GM23338 (cell line): ENCODE data around the gene GOT2. TPM values are rescaled to one million over a fixed set of nuclear protein-coding genes. Genes with fewer than 3 reads are reported as not detected.

Experiments used
- ATAC-seq: fragments of 200-7000 bp; cut with Tn5 transposase; 3 replicates; pipeline ENCODE4 v1.9.1; 2020
- DNase-seq: peaks from one replicate; pipeline ENCODE4 v3.0.0-alpha.2; 2015; ENCODE audit warnings: low spot score
- H2AFZ ChIP-seq: fragments of 200-600 bp; sonication (generic); 2 replicates; pipeline ENCODE4 v1.8.0; 2016; ENCODE audit warnings: antibody characterized with exemption, mild to moderate bottlenecking, moderate library complexity
- H3F3A ChIP-seq: fragments of 200-600 bp; sonication (generic); replicated peaks from 2 replicates; pipeline ENCODE4 v1.8.0; 2017; ENCODE audit warnings: antibody characterized with exemption, mixed run types, low read depth
- H3K27ac ChIP-seq: fragments of 200-600 bp; sonication (generic); 2 replicates; pipeline ENCODE4 v1.6.1; 2016; ENCODE audit warnings: low read depth
- H3K27me3 ChIP-seq: fragments of 200-600 bp; sonication (generic); 2 replicates; pipeline ENCODE4 v1.8.0; 2016; ENCODE audit warnings: mild to moderate bottlenecking, mixed run types, moderate library complexity; ENCODE audit not compliant: insufficient read depth
- H3K36me3 ChIP-seq: fragments of 200-600 bp; sonication (generic); 2 replicates; pipeline ENCODE4 v1.8.0; 2016; ENCODE audit warnings: mild to moderate bottlenecking; ENCODE audit not compliant: insufficient read depth
- H3K4me1 ChIP-seq: fragments of 200-600 bp; sonication (generic); 2 replicates; pipeline ENCODE4 v1.8.0; 2016; ENCODE audit warnings: mild to moderate bottlenecking, moderate library complexity; ENCODE audit not compliant: insufficient read depth
- H3K4me2 ChIP-seq: fragments of 200-600 bp; sonication (generic); 2 replicates; pipeline ENCODE4 v1.7.1; 2017; ENCODE audit warnings: mixed run types
- H3K4me3 ChIP-seq: fragments of 200-600 bp; sonication (generic); 2 replicates; pipeline ENCODE4 v1.6.1; 2016; ENCODE audit warnings: mixed run types
- H3K79me2 ChIP-seq: fragments of 200-600 bp; sonication (generic); replicated peaks from 2 replicates; pipeline ENCODE4 v1.8.0; 2017; ENCODE audit warnings: mild to moderate bottlenecking; ENCODE audit not compliant: insufficient read depth
- H3K9me2 ChIP-seq: fragments of 200-600 bp; sonication (generic); 2 replicates; pipeline ENCODE4 v1.8.0; 2017; ENCODE audit not compliant: insufficient read depth
- H4K20me1 ChIP-seq: fragments of 200-600 bp; sonication (generic); replicated peaks from 2 replicates; pipeline ENCODE4 v1.8.0; 2017; ENCODE audit warnings: mild to moderate bottlenecking; ENCODE audit not compliant: insufficient read depth
- H3K27ac Mint-ChIP-seq: 2 replicates; pipeline ENCODE4 v1.8.0; 2020; ENCODE audit warnings: inconsistent platforms, mild to moderate bottlenecking, moderate library complexity, mixed read lengths
- H3K27me3 Mint-ChIP-seq: 3 replicates; pipeline ENCODE4 v1.8.0; 2022; ENCODE audit warnings: low read depth, mild to moderate bottlenecking, moderate library complexity, mixed read lengths, inconsistent platforms; ENCODE audit not compliant: insufficient read depth, poor library complexity
- H3K36me3 Mint-ChIP-seq: 3 replicates; pipeline ENCODE4 v1.8.0; 2021; ENCODE audit warnings: low read depth, mild to moderate bottlenecking, inconsistent platforms, moderate library complexity, mixed read lengths
- H3K4me1 Mint-ChIP-seq: 3 replicates; pipeline ENCODE4 v1.8.0; 2020; ENCODE audit warnings: mild to moderate bottlenecking, inconsistent platforms, mixed read lengths
- H3K4me3 Mint-ChIP-seq: 3 replicates; pipeline ENCODE4 v1.8.0; 2021; ENCODE audit warnings: moderate library complexity, mild to moderate bottlenecking, inconsistent platforms, mixed read lengths
- H3K9me3 Mint-ChIP-seq: 3 replicates; pipeline ENCODE4 v1.8.0; 2020; ENCODE audit warnings: moderate library complexity, mild to moderate bottlenecking, inconsistent platforms, mixed read lengths
- EZH2 ChIP-seq: fragments of 200-600 bp; sonication (generic); IDR thresholded peaks from one replicate; pipeline ENCODE4 v1.8.0; 2017; ENCODE audit warnings: antibody characterized with exemption, mild to moderate bottlenecking, low read depth; ENCODE audit not compliant: unreplicated experiment
- EZH2phosphoT487 ChIP-seq: fragments of 200-600 bp; sonication (generic); IDR thresholded peaks from one replicate; pipeline ENCODE4 v1.8.1; 2018; ENCODE audit warnings: antibody characterized with exemption; ENCODE audit not compliant: unreplicated experiment
- NANOG ChIP-seq: IDR thresholded peaks from 2 replicates; pipeline ENCODE4 v1.6.1; 2016; ENCODE audit warnings: antibody characterized with exemption, borderline replicate concordance
- STAT1 ChIP-seq: IDR thresholded peaks from one replicate; pipeline ENCODE4 v1.6.1; 2016; ENCODE audit warnings: antibody characterized with exemption; ENCODE audit not compliant: unreplicated experiment
- ZNF114 ChIP-seq: fragments of 250-450 bp; sonication (Bioruptor Pico); IDR thresholded peaks from 2 replicates; pipeline ENCODE4 v1.5.0; 2020; ENCODE audit warnings: mild to moderate bottlenecking, moderate library complexity
- ZNF331 ChIP-seq: fragments of 250-450 bp; sonication (Bioruptor Pico); IDR thresholded peaks from 2 replicates; pipeline ENCODE4 v1.5.0; 2020; ENCODE audit warnings: low read depth, mild to moderate bottlenecking, moderate library complexity
- polyA plus RNA-seq: library from polyadenylated mRNA; unstranded; fragments of >200 nt; fragmentation: Nextera tagmentation; extraction: Ambion mirVana; gene quantifications from 2 replicates; pipeline ENCODE4 v1.2.1, GENCODE V29; 2016
- small RNA-seq: library from RNA; depleted of rRNA; stranded (forward); fragments of <200 nt; gene quantifications from one replicate; pipeline ENCODE3, GENCODE V24; 2014; ENCODE audit warnings: low replicate concordance
- total RNA-seq: library from RNA; depleted of rRNA; stranded (reverse); fragments of >200 nt; shearing (Covaris generic); gene quantifications from 2 replicates; pipeline ENCODE4 v1.2.3, GENCODE V29; 2014; rRNA removed
- TF ChIP-seq, protein P1 (sequence below): IDR thresholded peaks from one replicate; pipeline ENCODE4 v1.6.1; 2018; ENCODE audit warnings: antibody characterized with exemption; ENCODE audit not compliant: unreplicated experiment

Gene GOT2
- total and polyA plus RNA-seq, 2 experiments from 2014 or later, result 133 to 205 TPM

DNA sequence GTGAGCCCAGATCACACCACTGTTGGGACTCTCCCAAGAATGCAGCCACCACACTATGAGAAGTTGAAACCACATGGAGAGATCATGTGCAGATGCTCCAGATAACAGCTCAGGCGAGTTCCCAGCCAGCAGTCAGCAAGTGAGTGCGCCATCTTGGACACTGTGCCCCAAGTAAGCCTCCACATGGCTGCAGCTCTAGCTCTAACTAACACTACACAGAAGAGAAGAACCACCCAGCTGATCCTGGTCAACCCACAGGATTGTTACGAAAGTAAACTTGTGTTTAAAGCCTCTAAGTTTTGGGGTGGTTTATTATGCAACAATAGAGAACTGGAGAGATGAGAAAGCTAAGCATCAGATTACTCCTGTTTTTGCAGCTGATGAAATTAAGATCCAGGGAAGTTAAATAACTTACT is 75.3 kb downstream of the GOT2 start:
- Histone ChIP-seq H3K79me2 (no peaks in the 10 kb centered on the region), H2AFZ (no peak overlapping the region), H3K4me2 (no peak overlapping the region), H4K20me1 (no peaks in the 10 kb centered on the region), H3F3A (no peaks in the 10 kb centered on the region), H3K36me3 (no peaks in the 10 kb centered on the region), H3K27ac (no peak overlapping the region), H3K27me3 (no peaks in the 10 kb centered on the region; the same call in 1 of the 2 replicates), H3K4me3 (no peak overlapping the region), H3K4me1 (no peaks in the 10 kb centered on the region), H3K9me2 (no peaks in the 10 kb centered on the region)
- TF ChIP-seq EZH2, result no peak
- no peak for TF ChIP-seq NANOG
- no peak for TF ChIP-seq EZH2phosphoT487
- TF ChIP-seq, protein P1, sequence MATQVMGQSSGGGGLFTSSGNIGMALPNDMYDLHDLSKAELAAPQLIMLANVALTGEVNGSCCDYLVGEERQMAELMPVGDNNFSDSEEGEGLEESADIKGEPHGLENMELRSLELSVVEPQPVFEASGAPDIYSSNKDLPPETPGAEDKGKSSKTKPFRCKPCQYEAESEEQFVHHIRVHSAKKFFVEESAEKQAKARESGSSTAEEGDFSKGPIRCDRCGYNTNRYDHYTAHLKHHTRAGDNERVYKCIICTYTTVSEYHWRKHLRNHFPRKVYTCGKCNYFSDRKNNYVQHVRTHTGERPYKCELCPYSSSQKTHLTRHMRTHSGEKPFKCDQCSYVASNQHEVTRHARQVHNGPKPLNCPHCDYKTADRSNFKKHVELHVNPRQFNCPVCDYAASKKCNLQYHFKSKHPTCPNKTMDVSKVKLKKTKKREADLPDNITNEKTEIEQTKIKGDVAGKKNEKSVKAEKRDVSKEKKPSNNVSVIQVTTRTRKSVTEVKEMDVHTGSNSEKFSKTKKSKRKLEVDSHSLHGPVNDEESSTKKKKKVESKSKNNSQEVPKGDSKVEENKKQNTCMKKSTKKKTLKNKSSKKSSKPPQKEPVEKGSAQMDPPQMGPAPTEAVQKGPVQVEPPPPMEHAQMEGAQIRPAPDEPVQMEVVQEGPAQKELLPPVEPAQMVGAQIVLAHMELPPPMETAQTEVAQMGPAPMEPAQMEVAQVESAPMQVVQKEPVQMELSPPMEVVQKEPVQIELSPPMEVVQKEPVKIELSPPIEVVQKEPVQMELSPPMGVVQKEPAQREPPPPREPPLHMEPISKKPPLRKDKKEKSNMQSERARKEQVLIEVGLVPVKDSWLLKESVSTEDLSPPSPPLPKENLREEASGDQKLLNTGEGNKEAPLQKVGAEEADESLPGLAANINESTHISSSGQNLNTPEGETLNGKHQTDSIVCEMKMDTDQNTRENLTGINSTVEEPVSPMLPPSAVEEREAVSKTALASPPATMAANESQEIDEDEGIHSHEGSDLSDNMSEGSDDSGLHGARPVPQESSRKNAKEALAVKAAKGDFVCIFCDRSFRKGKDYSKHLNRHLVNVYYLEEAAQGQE, result no peak
- TF ChIP-seq ZNF114 (CRISPR knock-in tag), result no peak
- no peak for TF ChIP-seq STAT1
- TF ChIP-seq ZNF331 (CRISPR knock-in tag), result no peak
- H3K4me1 Mint-ChIP-seq, result peaks cover 2% of the 10 kb centered on the region; the same call in 1 of the 3 replicates
- no peak for DNase-seq
- no peaks in the 10 kb centered on the region for H3K9me3 Mint-ChIP-seq
- H3K4me3 Mint-ChIP-seq, result no peak overlapping the region
- H3K27ac Mint-ChIP-seq, result no peak overlapping the region
- no peak for ATAC-seq
- H3K27me3 Mint-ChIP-seq, result no peaks in the 10 kb centered on the region
- H3K36me3 Mint-ChIP-seq, result no peaks in the 10 kb centered on the region

Small RNAs within 50 kb of the gene (small RNA-seq; reads per million reads assigned to genes)
- gene RN7SL143P (not detected), gene RNU6-1155P (not detected)

Other genes starting within 250 kb of the GOT2 start
- 29.8 and 32.1 TPM in 2 replicates for gene NDRG4, start 234.2 kb downstream of the GOT2 start, total RNA-seq
- gene NDRG4, start 234.2 kb downstream of the GOT2 start, polyA plus RNA-seq, result 16.3 TPM in 2 replicates
- gene SETD6, start 218.8 kb downstream of the GOT2 start, total RNA-seq, result 54.0 and 61.3 TPM in 2 replicates
- 33.7 and 39.7 TPM in 2 replicates for gene SETD6, start 218.8 kb downstream of the GOT2 start, polyA plus RNA-seq
- 298 and 319 TPM in 2 replicates for gene CNOT1, start 104.5 kb downstream of the GOT2 start, total RNA-seq
- gene CNOT1, start 104.5 kb downstream of the GOT2 start, polyA plus RNA-seq, result 46.4 and 59.2 TPM in 2 replicates
- 22.9 and 27.8 TPM in 2 replicates for gene SLC38A7, start 49.5 kb downstream of the GOT2 start, total RNA-seq
- gene SLC38A7, start 49.5 kb downstream of the GOT2 start, polyA plus RNA-seq, result 13.6 and 13.9 TPM in 2 replicates